Body of pancreas (tissue), 4 donors: ENCODE measurements around the gene MRPS35. TPM values are rescaled to one million over a fixed set of nuclear protein-coding genes. Genes with fewer than 3 reads are reported as not detected.

Experiments used
- ATAC-seq: fragments of 150-250 bp; one replicate; pipeline ENCODE4 v1.9.1; 2016
- DNase-seq, 4 donors: peaks; one replicate each; pipeline ENCODE4 v3.0.0-alpha.2; 2019
- H3K27ac ChIP-seq, 4 donors: fragments of 200-600 bp; sonication (generic); 1 replicate in 3 of 4; 2 replicates in 1 of 4; pipeline versions ENCODE4 v1.5.1 to v1.6.1; 2016 to 2019; ENCODE audit warnings: mild to moderate bottlenecking in 1 of 4, mixed read lengths in 1 of 4, moderate library complexity in 1 of 4
- H3K27me3 ChIP-seq, 2 donors: fragments of 200-600 bp; sonication (generic); one replicate each; pipeline ENCODE4 v1.6.0; 2016; ENCODE audit warnings: mild to moderate bottlenecking in 1 of 2
- H3K36me3 ChIP-seq, 2 donors: fragments of 200-600 bp; sonication (generic); replicated peaks in 1 of 2; 2 replicates each; pipeline ENCODE4 v1.5.1; 2016; ENCODE audit warnings: low read depth in 2 of 2; ENCODE audit not compliant: insufficient read depth in 1 of 2
- H3K4me1 ChIP-seq: fragments of 200-600 bp; sonication (generic); one replicate; pipeline ENCODE4 v1.6.0; 2016
- H3K4me3 ChIP-seq, 2 donors: fragments of 200-600 bp; sonication (generic); 1 replicate in 1 of 2; 2 replicates in 1 of 2; pipeline ENCODE4 v1.5.1; 2016 to 2019
- H3K9me3 ChIP-seq, 3 donors: fragments of 200-600 bp; sonication (generic); 1 replicate in 2 of 3; 2 replicates in 1 of 3; pipeline ENCODE4 v1.5.1; 2016
- CTCF ChIP-seq, 7 experiments: fragments of 450-650 bp in 4 of 7; fragments of 200-600 bp in 3 of 7; sonication (generic) in 3 of 7; IDR thresholded peaks; one replicate each; pipeline ENCODE4 v1.5.1; 2016 to 2019; ENCODE audit warnings: antibody characterized with exemption in 7 of 7
- POLR2A ChIP-seq, 3 donors: fragments of 450-650 bp; IDR thresholded peaks; one replicate each; pipeline ENCODE4 v1.6.1; 2016; ENCODE audit warnings: antibody characterized with exemption in 3 of 3, mild to moderate bottlenecking in 2 of 3
- WGBS, 2 donors: methylation state at CpG; one replicate each; pipeline ENCODE4 v1.1.5; 2017; 5-methylcytosine and 5-hydroxymethylcytosine counted together
- intact Hi-C: fragments of 100-400 bp; cut with DNase I; formaldehyde crosslinking; loops from one replicate; pipeline ENCODE4 v1.15.1; 2023
- total RNA-seq, 2 donors: library from RNA; depleted of rRNA; stranded (reverse); fragments of >200 nt; gene quantifications; one replicate each; pipeline ENCODE4 v1.1.0, GENCODE V29; 2016

MRPS35 gene
- 10 to 100 TPM; 14.3 to 16.5 TPM for total RNA-seq

GRCh38 chr12:27710592-27711316, at the start of gene MRPS35:
Gene MRPS35 (plus strand): TSS chr12:27710832. CDS start chr12:27710844, 12 bp downstream.
- Histone ChIP-seq H3K27ac (peak within 1 kb of the TSS; percentile 77 to 94 (median 88)), H3K36me3 (no peaks in the 10 kb centered on the region), H3K4me3 (peak within 1 kb of the TSS; percentile 81 to 82), H3K27me3 (no peaks in the 10 kb centered on the region), H3K4me1 (peaks cover 13% of the 10 kb centered on the region), H3K9me3 (no peaks in the 10 kb centered on the region)
- DNase-seq (peak; percentile 90 to 94 (median 91)), ATAC-seq (peak; percentile 98)
- TF ChIP-seq CTCF (IDR thresholded peaks at IDR 0.05) (no peak), POLR2A (IDR thresholded peaks at IDR 0.05) (peak; percentile 61 to 91 (median 88))
- 0% methylated on average over 13 to 46 of the region's 46 CpGs for WGBS, 2 donors
- intact Hi-C loops = no loop called here

DNA sequence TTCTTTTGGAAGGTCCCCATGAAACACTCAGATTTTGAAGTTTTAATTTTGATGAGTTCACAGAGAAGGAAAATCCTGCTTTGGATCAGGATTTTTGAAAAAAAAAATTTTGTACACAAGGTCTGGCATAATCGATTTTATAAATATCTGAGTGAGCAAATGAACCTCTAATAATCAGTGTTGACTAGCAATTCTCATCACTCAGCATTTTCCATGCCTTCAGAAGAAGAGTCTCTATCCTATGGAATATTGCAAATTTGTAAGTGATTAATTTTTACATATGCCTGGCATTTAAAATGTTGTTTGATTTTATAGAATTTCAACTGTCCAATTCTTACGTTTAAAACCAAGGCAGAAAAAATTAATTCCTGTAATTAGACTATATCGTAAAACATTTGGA, 44.9 kb upstream of the MRPS35 start:
- Histone ChIP-seq H3K36me3 (peaks cover 4 to 19% of the 10 kb centered on the region in 2 donors), H3K9me3 (no peaks in the 10 kb centered on the region), H3K27me3 (no peaks in the 10 kb centered on the region), H3K27ac (no peak overlapping the region), H3K4me1 (no peaks in the 10 kb centered on the region), H3K4me3 (no peak overlapping the region)
- WGBS, 2 donors = 69 to 84% methylated on average over 3 of the region's 3 CpGs
- DNase-seq = no peak
- no peak for ATAC-seq
- TF ChIP-seq POLR2A (IDR thresholded peaks at IDR 0.05) = no peak
- intact Hi-C loops = no loop called here

DNA sequence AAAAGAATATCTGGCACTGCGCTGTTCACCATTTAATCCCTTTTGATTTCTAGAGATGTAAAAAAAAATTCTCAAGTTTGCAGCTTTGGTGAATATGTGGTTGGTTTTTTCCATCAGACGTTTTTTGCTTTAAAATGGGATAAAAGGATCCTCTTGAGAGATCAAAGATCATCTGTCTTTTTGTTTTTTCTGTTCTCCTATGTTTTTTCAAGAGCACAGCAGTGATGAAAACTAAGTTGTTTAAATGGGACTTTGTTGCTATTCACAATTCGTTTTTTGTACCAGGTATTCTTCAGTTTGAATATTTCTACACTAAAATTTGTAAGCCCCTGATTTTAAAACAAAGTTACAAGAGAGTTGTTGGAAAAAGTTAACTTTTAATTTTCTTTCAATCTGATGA, 44.1 kb upstream of the MRPS35 start:
- Histone ChIP-seq H3K27ac (no peak overlapping the region), H3K36me3 (peaks cover 4 to 14% of the 10 kb centered on the region in 2 donors), H3K9me3 (no peaks in the 10 kb centered on the region), H3K4me3 (no peak overlapping the region), H3K27me3 (no peaks in the 10 kb centered on the region), H3K4me1 (no peaks in the 10 kb centered on the region)
- WGBS, 2 donors = 51 to 56% methylated on average over 3 of the region's 3 CpGs
- intact Hi-C loops = no loop called here
- DNase-seq (no peak), ATAC-seq (no peak)
- TF ChIP-seq CTCF (IDR thresholded peaks at IDR 0.05) (no peak), POLR2A (IDR thresholded peaks at IDR 0.05) (no peak)

DNA sequence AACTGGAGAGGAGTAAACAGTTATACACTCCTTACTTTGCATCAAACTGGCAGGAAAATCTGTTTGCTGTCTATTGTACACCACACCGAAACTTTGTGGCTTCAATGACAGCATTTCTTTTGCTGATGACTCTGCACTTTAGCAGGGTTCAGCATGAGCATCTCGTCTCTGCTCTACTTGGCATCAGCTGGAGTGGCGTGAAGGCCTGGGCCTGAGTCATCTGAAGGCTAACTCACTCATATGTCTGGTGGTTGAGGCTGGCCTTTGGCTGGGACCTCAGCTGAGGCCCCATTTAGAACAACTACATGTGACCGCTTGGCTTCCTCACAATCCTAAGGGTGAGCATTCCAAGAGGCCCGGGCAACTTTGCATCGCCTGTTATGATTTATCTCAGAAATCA, 43.1 kb upstream of the MRPS35 start:
- Histone ChIP-seq H3K9me3 (no peaks in the 10 kb centered on the region), H3K27ac (no peak overlapping the region), H3K36me3 (peaks cover 4 to 14% of the 10 kb centered on the region in 2 donors), H3K4me3 (no peak overlapping the region), H3K4me1 (no peaks in the 10 kb centered on the region), H3K27me3 (no peaks in the 10 kb centered on the region)
- DNase-seq = no peak
- WGBS, 2 donors = 89 to 90% methylated on average over 5 to 6 of the region's 6 CpGs
- no peak for TF ChIP-seq POLR2A (IDR thresholded peaks at IDR 0.05)
- TF ChIP-seq CTCF (IDR thresholded peaks at IDR 0.05) = no peak
- intact Hi-C loops = no loop called here
- no peak for ATAC-seq

GRCh38 chr12:27672051-27672450, 38.6 kb upstream of the MRPS35 start:
- no peak for ATAC-seq

More at GRCh38 chr12:27672051-27672450, 38.6 kb upstream of the MRPS35 start:
- WGBS, 2 donors = 79 to 82% methylated on average over 4 of the region's 4 CpGs
- no peak overlapping the region for H3K27ac ChIP-seq
- TF ChIP-seq POLR2A (IDR thresholded peaks at IDR 0.05) = no peak
- no peak for TF ChIP-seq CTCF (IDR thresholded peaks at IDR 0.05)
- intact Hi-C loops = no loop called here
- DNase-seq = no peak
- H3K36me3 ChIP-seq = peaks cover 10 to 12% of the 10 kb centered on the region in 2 donors
- H3K9me3 ChIP-seq = peaks cover 0 to 5% (median 0%) of the 10 kb centered on the region in 3 donors
- no peaks in the 10 kb centered on the region for H3K4me1 ChIP-seq
- no peak overlapping the region for H3K4me3 ChIP-seq
- no peaks in the 10 kb centered on the region for H3K27me3 ChIP-seq
